ENCODE measurements around the gene IRX3.

The IRX3 gene

GRCh38 chr16:54286366-54287130 is at the start of gene IRX3:
Gene IRX3 (minus strand): TSS chr16:54286787. CDS start chr16:54286050, 737 bp downstream.
- DNase-seq (ENCODE audit: low read depth): no peak

- DNase-seq (ENCODE audit: low read depth): no peak
Observed at GRCh38 chr16:54335230-54335629, 48.6 kb upstream of the IRX3 start.

- no peak for DNase-seq (ENCODE audit: low read depth)
Observed at GRCh38 chr16:54334208-54334607, 47.6 kb upstream of the IRX3 start.

GRCh38 chr16:54331241-54332002 is 44.8 kb upstream of the IRX3 start:
- no peak for DNase-seq (ENCODE audit: low read depth)

GRCh38 chr16:54327609-54328008 is 41.0 kb upstream of the IRX3 start:
- no peak for DNase-seq (ENCODE audit: low read depth)

GRCh38 chr16:54326266-54326662 is 39.7 kb upstream of the IRX3 start:
- no peak for DNase-seq (ENCODE audit: low read depth)

- DNase-seq (ENCODE audit: low read depth): no peak
Observed at GRCh38 chr16:54325616-54326265, 39.2 kb upstream of the IRX3 start.

- DNase-seq (ENCODE audit: low read depth): no peak
Observed at GRCh38 chr16:54324716-54325115, 38.1 kb upstream of the IRX3 start.

- no peak for DNase-seq (ENCODE audit: low read depth)
Observed at GRCh38 chr16:54320697-54321340, 34.2 kb upstream of the IRX3 start.

- no peak for DNase-seq (ENCODE audit: low read depth)
Observed at GRCh38 chr16:54318941-54319340, 32.4 kb upstream of the IRX3 start.

GRCh38 chr16:54317101-54317611 is 30.6 kb upstream of the IRX3 start:
- no peak for DNase-seq (ENCODE audit: low read depth)

GRCh38 chr16:54316095-54316889 is 29.7 kb upstream of the IRX3 start:
- DNase-seq (ENCODE audit: low read depth): no peak

- DNase-seq (ENCODE audit: low read depth): no peak
Observed at GRCh38 chr16:54313789-54314188, 27.2 kb upstream of the IRX3 start.

GRCh38 chr16:54312502-54312991 is 26.0 kb upstream of the IRX3 start:
- no peak for DNase-seq (ENCODE audit: low read depth)

GRCh38 chr16:54309341-54309740 is 22.8 kb upstream of the IRX3 start:
- no peak for DNase-seq (ENCODE audit: low read depth)

- DNase-seq (ENCODE audit: low read depth): no peak
Observed at GRCh38 chr16:54305080-54305479, 18.5 kb upstream of the IRX3 start.

GRCh38 chr16:54303613-54304012 is 17.0 kb upstream of the IRX3 start:
- DNase-seq (ENCODE audit: low read depth): no peak

GRCh38 chr16:54297154-54297553 is 10.6 kb upstream of the IRX3 start:
- no peak for DNase-seq (ENCODE audit: low read depth)

GRCh38 chr16:54296543-54296942 is 10.0 kb upstream of the IRX3 start:
- DNase-seq (ENCODE audit: low read depth): no peak

GRCh38 chr16:54291656-54292487 is 5.3 kb upstream of the IRX3 start:
- no peak for DNase-seq (ENCODE audit: low read depth)

Measured in activated gamma-delta T cell treated with anti-CD3 and anti-CD28 coated beads, Interleukin-2, amount 50 U/mL, for 16 hours (primary cell).